GM23338 (cell line): ENCODE measurements around the gene KIF4A. TPM values are rescaled to one million over a fixed set of nuclear protein-coding genes. Genes with fewer than 3 reads are reported as not detected.

Experiments
- ATAC-seq: fragments of 200-7000 bp; cut with Tn5 transposase; 3 replicates; pipeline ENCODE4 v1.9.1; 2020
- DNase-seq: peaks from one replicate; pipeline ENCODE4 v3.0.0-alpha.2; 2015; ENCODE audit warnings: low spot score
- H2AFZ ChIP-seq: fragments of 200-600 bp; sonication (generic); 2 replicates; pipeline ENCODE4 v1.8.0; 2016; ENCODE audit warnings: antibody characterized with exemption, mild to moderate bottlenecking, moderate library complexity
- H3F3A ChIP-seq: fragments of 200-600 bp; sonication (generic); replicated peaks from 2 replicates; pipeline ENCODE4 v1.8.0; 2017; ENCODE audit warnings: antibody characterized with exemption, mixed run types, low read depth
- H3K27ac ChIP-seq: fragments of 200-600 bp; sonication (generic); 2 replicates; pipeline ENCODE4 v1.6.1; 2016; ENCODE audit warnings: low read depth
- H3K27me3 ChIP-seq: fragments of 200-600 bp; sonication (generic); 2 replicates; pipeline ENCODE4 v1.8.0; 2016; ENCODE audit warnings: mild to moderate bottlenecking, mixed run types, moderate library complexity; ENCODE audit not compliant: insufficient read depth
- H3K36me3 ChIP-seq: fragments of 200-600 bp; sonication (generic); 2 replicates; pipeline ENCODE4 v1.8.0; 2016; ENCODE audit warnings: mild to moderate bottlenecking; ENCODE audit not compliant: insufficient read depth
- H3K4me1 ChIP-seq: fragments of 200-600 bp; sonication (generic); 2 replicates; pipeline ENCODE4 v1.8.0; 2016; ENCODE audit warnings: mild to moderate bottlenecking, moderate library complexity; ENCODE audit not compliant: insufficient read depth
- H3K4me2 ChIP-seq: fragments of 200-600 bp; sonication (generic); 2 replicates; pipeline ENCODE4 v1.7.1; 2017; ENCODE audit warnings: mixed run types
- H3K4me3 ChIP-seq: fragments of 200-600 bp; sonication (generic); 2 replicates; pipeline ENCODE4 v1.6.1; 2016; ENCODE audit warnings: mixed run types
- H3K79me2 ChIP-seq: fragments of 200-600 bp; sonication (generic); replicated peaks from 2 replicates; pipeline ENCODE4 v1.8.0; 2017; ENCODE audit warnings: mild to moderate bottlenecking; ENCODE audit not compliant: insufficient read depth
- H3K9me2 ChIP-seq: fragments of 200-600 bp; sonication (generic); 2 replicates; pipeline ENCODE4 v1.8.0; 2017; ENCODE audit not compliant: insufficient read depth
- H4K20me1 ChIP-seq: fragments of 200-600 bp; sonication (generic); replicated peaks from 2 replicates; pipeline ENCODE4 v1.8.0; 2017; ENCODE audit warnings: mild to moderate bottlenecking; ENCODE audit not compliant: insufficient read depth
- H3K27ac Mint-ChIP-seq: 2 replicates; pipeline ENCODE4 v1.8.0; 2020; ENCODE audit warnings: inconsistent platforms, mild to moderate bottlenecking, moderate library complexity, mixed read lengths
- H3K27me3 Mint-ChIP-seq: 3 replicates; pipeline ENCODE4 v1.8.0; 2022; ENCODE audit warnings: low read depth, mild to moderate bottlenecking, moderate library complexity, mixed read lengths, inconsistent platforms; ENCODE audit not compliant: insufficient read depth, poor library complexity
- H3K36me3 Mint-ChIP-seq: 3 replicates; pipeline ENCODE4 v1.8.0; 2021; ENCODE audit warnings: low read depth, mild to moderate bottlenecking, inconsistent platforms, moderate library complexity, mixed read lengths
- H3K4me1 Mint-ChIP-seq: 3 replicates; pipeline ENCODE4 v1.8.0; 2020; ENCODE audit warnings: mild to moderate bottlenecking, inconsistent platforms, mixed read lengths
- H3K4me3 Mint-ChIP-seq: 3 replicates; pipeline ENCODE4 v1.8.0; 2021; ENCODE audit warnings: moderate library complexity, mild to moderate bottlenecking, inconsistent platforms, mixed read lengths
- H3K9me3 Mint-ChIP-seq: 3 replicates; pipeline ENCODE4 v1.8.0; 2020; ENCODE audit warnings: moderate library complexity, mild to moderate bottlenecking, inconsistent platforms, mixed read lengths
- CREB1 ChIP-seq: fragments of 250-450 bp; sonication (Bioruptor Pico); IDR thresholded peaks from 2 replicates; pipeline ENCODE4 v1.5.0; 2020; ENCODE audit warnings: low read depth, mild to moderate bottlenecking, moderate library complexity
- ETS1 ChIP-seq: IDR thresholded peaks from 2 replicates; pipeline ENCODE4 v1.6.1; 2016; ENCODE audit warnings: antibody characterized with exemption
- EZH2 ChIP-seq: fragments of 200-600 bp; sonication (generic); IDR thresholded peaks from one replicate; pipeline ENCODE4 v1.8.0; 2017; ENCODE audit warnings: antibody characterized with exemption, mild to moderate bottlenecking, low read depth; ENCODE audit not compliant: unreplicated experiment
- EZH2phosphoT487 ChIP-seq: fragments of 200-600 bp; sonication (generic); IDR thresholded peaks from one replicate; pipeline ENCODE4 v1.8.1; 2018; ENCODE audit warnings: antibody characterized with exemption; ENCODE audit not compliant: unreplicated experiment
- JUNB ChIP-seq: IDR thresholded peaks from one replicate; pipeline ENCODE4 v1.6.1; 2016; ENCODE audit warnings: antibody characterized with exemption; ENCODE audit not compliant: unreplicated experiment
- NANOG ChIP-seq: IDR thresholded peaks from 2 replicates; pipeline ENCODE4 v1.6.1; 2016; ENCODE audit warnings: antibody characterized with exemption, borderline replicate concordance
- POLR2AphosphoS5 ChIP-seq: IDR thresholded peaks from 2 replicates; pipeline ENCODE4 v1.6.1; 2016; ENCODE audit warnings: antibody characterized with exemption, low read depth
- REST ChIP-seq: IDR thresholded peaks from one replicate; pipeline ENCODE4 v1.6.1; 2018; ENCODE audit warnings: antibody characterized with exemption; ENCODE audit not compliant: unreplicated experiment
- STAT1 ChIP-seq: IDR thresholded peaks from one replicate; pipeline ENCODE4 v1.6.1; 2016; ENCODE audit warnings: antibody characterized with exemption; ENCODE audit not compliant: unreplicated experiment
- ZNF114 ChIP-seq: fragments of 250-450 bp; sonication (Bioruptor Pico); IDR thresholded peaks from 2 replicates; pipeline ENCODE4 v1.5.0; 2020; ENCODE audit warnings: mild to moderate bottlenecking, moderate library complexity
- ZNF331 ChIP-seq: fragments of 250-450 bp; sonication (Bioruptor Pico); IDR thresholded peaks from 2 replicates; pipeline ENCODE4 v1.5.0; 2020; ENCODE audit warnings: low read depth, mild to moderate bottlenecking, moderate library complexity
- polyA plus RNA-seq: library from polyadenylated mRNA; unstranded; fragments of >200 nt; fragmentation: Nextera tagmentation; extraction: Ambion mirVana; gene quantifications from 2 replicates; pipeline ENCODE4 v1.2.1, GENCODE V29; 2016
- total RNA-seq: library from RNA; depleted of rRNA; stranded (reverse); fragments of >200 nt; shearing (Covaris generic); gene quantifications from 2 replicates; pipeline ENCODE4 v1.2.3, GENCODE V29; 2014
- TF ChIP-seq, protein P1 (sequence below): fragments of 250-450 bp; sonication (Bioruptor Pico); IDR thresholded peaks from 2 replicates; pipeline ENCODE4 v1.5.0; 2020; ENCODE audit warnings: mild to moderate bottlenecking, moderate library complexity
- TF ChIP-seq, protein P2 (sequence below), 2 experiments: fragments of 200-600 bp in 1 of 2; sonication (generic) in 1 of 2; conservative IDR thresholded peaks; 2 replicates each; pipeline versions ENCODE4 v1.5.1 to v1.6.1; 2016 to 2017; ENCODE audit warnings: antibody characterized with exemption in 2 of 2, low read depth in 2 of 2, mild to moderate bottlenecking in 2 of 2, moderate library complexity in 1 of 2

Gene KIF4A
- total and polyA plus RNA-seq, 2 experiments from 2014 or later, result 21.5 to 27.6 TPM

GRCh38 chrX:70411475-70411874 is 121.6 kb downstream of the KIF4A start:
- no peak overlapping the region for H3K27ac Mint-ChIP-seq
- ATAC-seq (no peak), DNase-seq (no peak)
- Histone ChIP-seq H3K27me3 (no peaks in the 10 kb centered on the region), H3K27ac (no peak overlapping the region), H3K79me2 (no peaks in the 10 kb centered on the region), H3K4me2 (no peak overlapping the region), H3F3A (no peaks in the 10 kb centered on the region), H3K9me2 (no peaks in the 10 kb centered on the region), H3K4me1 (no peaks in the 10 kb centered on the region), H3K4me3 (no peak overlapping the region), H4K20me1 (no peaks in the 10 kb centered on the region), H3K36me3 (0 out of 2 replicates have a peak, but pooled peaks cover under 1% of the 10 kb centered on the region), H2AFZ (no peak overlapping the region)
- no peaks in the 10 kb centered on the region for H3K4me1 Mint-ChIP-seq
- TF ChIP-seq NANOG (no peak), EZH2phosphoT487 (no peak), JUNB (no peak), CREB1 (CRISPR knock-in tag) (no peak), EZH2 (no peak), STAT1 (no peak), ZNF114 (CRISPR knock-in tag) (no peak), POLR2AphosphoS5 (no peak), REST (no peak), ZNF331 (CRISPR knock-in tag) (no peak), ETS1 (no peak)
- TF ChIP-seq, protein P1, sequence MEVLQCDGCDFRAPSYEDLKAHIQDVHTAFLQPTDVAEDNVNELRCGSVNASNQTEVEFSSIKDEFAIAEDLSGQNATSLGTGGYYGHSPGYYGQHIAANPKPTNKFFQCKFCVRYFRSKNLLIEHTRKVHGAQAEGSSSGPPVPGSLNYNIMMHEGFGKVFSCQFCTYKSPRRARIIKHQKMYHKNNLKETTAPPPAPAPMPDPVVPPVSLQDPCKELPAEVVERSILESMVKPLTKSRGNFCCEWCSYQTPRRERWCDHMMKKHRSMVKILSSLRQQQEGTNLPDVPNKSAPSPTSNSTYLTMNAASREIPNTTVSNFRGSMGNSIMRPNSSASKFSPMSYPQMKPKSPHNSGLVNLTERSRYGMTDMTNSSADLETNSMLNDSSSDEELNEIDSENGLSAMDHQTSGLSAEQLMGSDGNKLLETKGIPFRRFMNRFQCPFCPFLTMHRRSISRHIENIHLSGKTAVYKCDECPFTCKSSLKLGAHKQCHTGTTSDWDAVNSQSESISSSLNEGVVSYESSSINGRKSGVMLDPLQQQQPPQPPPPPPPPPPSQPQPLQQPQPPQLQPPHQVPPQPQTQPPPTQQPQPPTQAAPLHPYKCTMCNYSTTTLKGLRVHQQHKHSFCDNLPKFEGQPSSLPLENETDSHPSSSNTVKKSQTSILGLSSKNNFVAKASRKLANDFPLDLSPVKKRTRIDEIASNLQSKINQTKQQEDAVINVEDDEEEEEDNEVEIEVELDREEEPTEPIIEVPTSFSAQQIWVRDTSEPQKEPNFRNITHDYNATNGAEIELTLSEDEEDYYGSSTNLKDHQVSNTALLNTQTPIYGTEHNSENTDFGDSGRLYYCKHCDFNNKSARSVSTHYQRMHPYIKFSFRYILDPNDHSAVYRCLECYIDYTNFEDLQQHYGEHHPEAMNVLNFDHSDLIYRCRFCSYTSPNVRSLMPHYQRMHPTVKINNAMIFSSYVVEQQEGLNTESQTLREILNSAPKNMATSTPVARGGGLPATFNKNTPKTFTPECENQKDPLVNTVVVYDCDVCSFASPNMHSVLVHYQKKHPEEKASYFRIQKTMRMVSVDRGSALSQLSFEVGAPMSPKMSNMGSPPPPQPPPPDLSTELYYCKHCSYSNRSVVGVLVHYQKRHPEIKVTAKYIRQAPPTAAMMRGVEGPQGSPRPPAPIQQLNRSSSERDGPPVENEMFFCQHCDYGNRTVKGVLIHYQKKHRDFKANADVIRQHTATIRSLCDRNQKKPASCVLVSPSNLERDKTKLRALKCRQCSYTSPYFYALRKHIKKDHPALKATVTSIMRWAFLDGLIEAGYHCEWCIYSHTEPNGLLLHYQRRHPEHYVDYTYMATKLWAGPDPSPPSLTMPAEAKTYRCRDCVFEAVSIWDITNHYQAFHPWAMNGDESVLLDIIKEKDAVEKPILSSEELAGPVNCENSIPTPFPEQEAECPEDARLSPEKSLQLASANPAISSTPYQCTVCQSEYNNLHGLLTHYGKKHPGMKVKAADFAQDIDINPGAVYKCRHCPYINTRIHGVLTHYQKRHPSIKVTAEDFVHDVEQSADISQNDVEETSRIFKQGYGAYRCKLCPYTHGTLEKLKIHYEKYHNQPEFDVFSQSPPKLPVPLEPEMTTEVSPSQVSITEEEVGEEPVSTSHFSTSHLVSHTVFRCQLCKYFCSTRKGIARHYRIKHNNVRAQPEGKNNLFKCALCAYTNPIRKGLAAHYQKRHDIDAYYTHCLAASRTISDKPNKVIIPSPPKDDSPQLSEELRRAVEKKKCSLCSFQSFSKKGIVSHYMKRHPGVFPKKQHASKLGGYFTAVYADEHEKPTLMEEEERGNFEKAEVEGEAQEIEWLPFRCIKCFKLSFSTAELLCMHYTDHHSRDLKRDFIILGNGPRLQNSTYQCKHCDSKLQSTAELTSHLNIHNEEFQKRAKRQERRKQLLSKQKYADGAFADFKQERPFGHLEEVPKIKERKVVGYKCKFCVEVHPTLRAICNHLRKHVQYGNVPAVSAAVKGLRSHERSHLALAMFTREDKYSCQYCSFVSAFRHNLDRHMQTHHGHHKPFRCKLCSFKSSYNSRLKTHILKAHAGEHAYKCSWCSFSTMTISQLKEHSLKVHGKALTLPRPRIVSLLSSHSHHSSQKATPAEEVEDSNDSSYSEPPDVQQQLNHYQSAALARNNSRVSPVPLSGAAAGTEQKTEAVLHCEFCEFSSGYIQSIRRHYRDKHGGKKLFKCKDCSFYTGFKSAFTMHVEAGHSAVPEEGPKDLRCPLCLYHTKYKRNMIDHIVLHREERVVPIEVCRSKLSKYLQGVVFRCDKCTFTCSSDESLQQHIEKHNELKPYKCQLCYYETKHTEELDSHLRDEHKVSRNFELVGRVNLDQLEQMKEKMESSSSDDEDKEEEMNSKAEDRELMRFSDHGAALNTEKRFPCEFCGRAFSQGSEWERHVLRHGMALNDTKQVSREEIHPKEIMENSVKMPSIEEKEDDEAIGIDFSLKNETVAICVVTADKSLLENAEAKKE (CRISPR knock-in tag), result no peak
- TF ChIP-seq, protein P2, sequence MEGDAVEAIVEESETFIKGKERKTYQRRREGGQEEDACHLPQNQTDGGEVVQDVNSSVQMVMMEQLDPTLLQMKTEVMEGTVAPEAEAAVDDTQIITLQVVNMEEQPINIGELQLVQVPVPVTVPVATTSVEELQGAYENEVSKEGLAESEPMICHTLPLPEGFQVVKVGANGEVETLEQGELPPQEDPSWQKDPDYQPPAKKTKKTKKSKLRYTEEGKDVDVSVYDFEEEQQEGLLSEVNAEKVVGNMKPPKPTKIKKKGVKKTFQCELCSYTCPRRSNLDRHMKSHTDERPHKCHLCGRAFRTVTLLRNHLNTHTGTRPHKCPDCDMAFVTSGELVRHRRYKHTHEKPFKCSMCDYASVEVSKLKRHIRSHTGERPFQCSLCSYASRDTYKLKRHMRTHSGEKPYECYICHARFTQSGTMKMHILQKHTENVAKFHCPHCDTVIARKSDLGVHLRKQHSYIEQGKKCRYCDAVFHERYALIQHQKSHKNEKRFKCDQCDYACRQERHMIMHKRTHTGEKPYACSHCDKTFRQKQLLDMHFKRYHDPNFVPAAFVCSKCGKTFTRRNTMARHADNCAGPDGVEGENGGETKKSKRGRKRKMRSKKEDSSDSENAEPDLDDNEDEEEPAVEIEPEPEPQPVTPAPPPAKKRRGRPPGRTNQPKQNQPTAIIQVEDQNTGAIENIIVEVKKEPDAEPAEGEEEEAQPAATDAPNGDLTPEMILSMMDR (conservative IDR thresholded peaks at IDR 0.05; ENCODE audit: low read depth in 2 of 2), result no peak
- no peaks in the 10 kb centered on the region for H3K27me3 Mint-ChIP-seq
- H3K4me3 Mint-ChIP-seq, result no peak overlapping the region
- H3K9me3 Mint-ChIP-seq, result no peaks in the 10 kb centered on the region
- peaks cover 20% of the 10 kb centered on the region for H3K36me3 Mint-ChIP-seq
